K562 (cell line): ENCODE data around the gene ILK. TPM values are rescaled to one million over a fixed set of nuclear protein-coding genes. Genes with fewer than 3 reads are reported as not detected.

ENCODE experiments used
- CBFA2T3 ChIP-seq: fragments of 450-650 bp; IDR thresholded peaks from 2 replicates; pipeline ENCODE4 v1.6.1; 2017
- CCNT2 ChIP-seq: IDR thresholded peaks from 2 replicates; pipeline ENCODE4 v1.6.1; 2011; ENCODE audit warnings: borderline replicate concordance, low read depth, mild to moderate bottlenecking, moderate library complexity, mixed read lengths, low read length; ENCODE audit not compliant: insufficient read length; ENCODE audit errors: extremely low read depth
- KLF1 ChIP-seq: fragments of 450-650 bp; IDR thresholded peaks from 2 replicates; pipeline ENCODE4 v1.6.1; 2016; ENCODE audit warnings: missing genetic modification characterization, missing compliant biosample characterization
- L3MBTL2 ChIP-seq: fragments of 450-650 bp; IDR thresholded peaks from 2 replicates; pipeline ENCODE4 v1.6.1; 2016; ENCODE audit warnings: mild to moderate bottlenecking, moderate library complexity
- MEF2D ChIP-seq: conservative IDR thresholded peaks from 2 replicates; pipeline ENCODE4 v1.6.1; 2016; ENCODE audit warnings: low read depth, missing genetic modification characterization, missing compliant biosample characterization
- MYNN ChIP-seq, 2 experiments: sonication (generic); formaldehyde crosslinking in 1 of 2; IDR thresholded peaks; 2 replicates each; pipeline versions ENCODE4 v1.5.0 to v1.6.1; 2016 to 2020; ENCODE audit warnings: antibody characterized with exemption in 1 of 2, missing genetic modification reagents in 1 of 2
- RBM14 ChIP-seq: fragments of 200-400 bp; formaldehyde crosslinking; IDR thresholded peaks from 2 replicates; pipeline ENCODE4 v1.6.1; 2018; ENCODE audit warnings: low read depth, mild to moderate bottlenecking, low read length, moderate library complexity, borderline replicate concordance; ENCODE audit not compliant: insufficient read depth
- SMAD2 ChIP-seq: fragments of 150-350 bp; IDR thresholded peaks from 2 replicates; pipeline ENCODE4 v1.6.1; 2014; ENCODE audit warnings: low read depth, mild to moderate bottlenecking, low read length
- SOX6 ChIP-seq: fragments of 450-650 bp; IDR thresholded peaks from 2 replicates; pipeline ENCODE4 v1.6.1; 2014; ENCODE audit warnings: mild to moderate bottlenecking
- SP1 ChIP-seq: sonication (generic); formaldehyde crosslinking; IDR thresholded peaks from 2 replicates; pipeline ENCODE4 v1.8.1; 2022; ENCODE audit warnings: mild to moderate bottlenecking, missing genetic modification reagents
- XRCC3 ChIP-seq: fragments of 450-650 bp; IDR thresholded peaks from 2 replicates; pipeline ENCODE4 v1.6.1; 2017; ENCODE audit warnings: mild to moderate bottlenecking, moderate library complexity
- ZFPM2 ChIP-seq: fragments of 250-450 bp; sonication (Bioruptor Pico); IDR thresholded peaks from 2 replicates; pipeline ENCODE4 v1.5.1; 2022; ENCODE audit warnings: mild to moderate bottlenecking
- ZKSCAN8 ChIP-seq: fragments of 200-800 bp; sonication (Bioruptor generic); IDR thresholded peaks from 2 replicates; pipeline ENCODE4 v1.6.1; 2016; ENCODE audit warnings: missing genetic modification characterization, missing compliant biosample characterization
- ZNF134 ChIP-seq: fragments of 250-450 bp; sonication (Bioruptor Pico); conservative IDR thresholded peaks from 2 replicates; pipeline ENCODE4 v1.4.0; 2020
- ZNF239 ChIP-seq: fragments of 250-450 bp; sonication (Bioruptor Pico); IDR thresholded peaks from 2 replicates; pipeline ENCODE4 v1.4.0; 2020; ENCODE audit warnings: mild to moderate bottlenecking
- ZNF644 ChIP-seq: fragments of 200-800 bp; sonication (Bioruptor generic); IDR thresholded peaks from 2 replicates; pipeline ENCODE4 v1.6.1; 2016; ENCODE audit warnings: low read depth, missing genetic modification characterization, missing compliant biosample characterization
- polyA plus RNA-seq, 8 experiments: library from polyadenylated mRNA; depleted of rRNA in 4 of 8; stranded (reverse) in 5 of 8; unstranded in 3 of 8; fragments of >200 nt; fragmentation: Nextera tagmentation in 2 of 8; fragmentation: Illumina TruSeq in 1 of 8; extraction: Ambion mirVana in 2 of 8; extraction: Trizol in 1 of 8; gene quantifications; 2 replicates each; pipeline versions ENCODE4 v1.2.1 to v1.2.3, GENCODE V29; 2011 to 2014; ENCODE audit warnings: inconsistent platforms in 1 of 8, missing spikeins in 1 of 8
- total RNA-seq, 7 experiments: library from RNA; depleted of rRNA in 6 of 7; stranded (reverse); fragments of >200 nt in 6 of 7; fragmentation: Illumina TruSeq in 2 of 7; extraction: Trizol in 2 of 7; gene quantifications; 2 replicates each; pipeline versions ENCODE4 v1.2.1 to v1.2.3, GENCODE V29; 2011 to 2021; ENCODE audit warnings: low replicate concordance in 1 of 7
- TF ChIP-seq, protein P1 (sequence below): fragments of 450-650 bp; formaldehyde crosslinking; IDR thresholded peaks from 2 replicates; pipeline ENCODE4 v1.4.0; 2022; ENCODE audit warnings: missing genetic modification characterization
- TF ChIP-seq, protein P2 (sequence below), 3 experiments: IDR thresholded peaks in 2 of 3; conservative IDR thresholded peaks in 1 of 3; 2 replicates each; pipeline ENCODE4 v1.5.1; 2011 to 2012; ENCODE audit warnings: low read length in 3 of 3, mild to moderate bottlenecking in 3 of 3, control low read depth in 2 of 3, improper control_type of control experiment in 1 of 3, inconsistent platforms in 1 of 3, low read depth in 1 of 3, mixed read lengths in 1 of 3, moderate library complexity in 1 of 3; ENCODE audit not compliant: insufficient read depth in 2 of 3
- TF ChIP-seq, protein P3 (sequence below): sonication (generic); formaldehyde crosslinking; IDR thresholded peaks from 2 replicates; pipeline ENCODE4 v1.9.0; 2022; ENCODE audit warnings: mild to moderate bottlenecking, missing genetic modification reagents

Gene ILK
- total and polyA plus RNA-seq, 9 of the 15 experiments (the other 6 are each of a cell fraction or from before 2014, with no cell fraction given), result 43.3 to 95.9 (median 58.9) TPM

DNA sequence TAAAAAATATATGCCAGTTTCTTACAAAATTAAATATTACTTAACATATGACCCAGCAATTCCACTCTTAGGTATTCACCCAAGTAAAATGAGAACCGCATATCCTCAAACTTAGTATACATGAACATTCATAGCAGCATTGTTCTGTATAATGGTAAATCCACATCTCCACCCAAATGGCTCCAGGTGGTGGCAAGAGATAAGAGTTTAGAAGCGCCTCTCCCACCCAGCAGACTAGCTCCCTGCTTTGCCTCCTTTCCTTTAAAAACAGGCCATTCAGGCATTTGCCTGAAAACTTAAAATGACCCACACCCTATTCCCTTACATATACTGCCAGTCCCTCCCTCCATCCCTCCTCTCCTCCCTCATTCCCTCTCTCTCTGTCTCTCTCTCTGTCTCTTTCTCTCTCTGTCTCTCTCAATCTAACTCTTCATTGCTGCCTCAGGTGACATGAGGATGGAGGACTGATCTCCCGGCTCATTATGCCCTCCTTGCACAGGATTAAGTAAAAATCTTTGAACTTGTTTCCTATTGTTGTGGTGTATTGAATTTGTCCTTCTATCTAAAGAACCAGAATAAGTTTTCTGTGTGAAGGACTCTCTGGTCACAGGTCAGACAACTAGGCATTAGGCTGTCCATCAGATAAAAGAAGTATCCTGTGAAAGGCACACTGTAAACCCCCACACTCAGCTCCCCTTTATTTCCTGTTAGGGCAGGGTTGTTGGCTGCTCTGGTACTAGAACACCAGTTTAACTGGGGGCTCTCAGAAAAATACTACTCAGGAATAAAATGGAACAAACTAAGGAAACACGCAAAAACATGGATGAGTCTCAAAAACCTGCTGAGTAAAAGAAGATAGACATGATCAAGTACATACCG lies 48.5 kb upstream of the ILK start (continued):
- TF ChIP-seq RBM14 (no peak), ZNF134 (CRISPR knock-in tag) (no peak), KLF1 (tag) (peak; percentile 86), XRCC3 (no peak), SOX6 (peak; percentile 99), CBFA2T3 (peak; percentile 94), ZNF644 (tag) (no peak), SP1 (CRISPR knock-in tag) (0 out of 2 replicates have a peak, but pooled peaks have one; percentile 21), MEF2D (tag) (no peak), ZFPM2 (CRISPR knock-in tag) (no peak), MYNN (IDR thresholded peaks at IDR 0.05) (no peak), MYNN (CRISPR knock-in tag; IDR thresholded peaks at IDR 0.05) (no peak), L3MBTL2 (peak; percentile 19; the same call in 1 of the 2 replicates), ZNF239 (CRISPR knock-in tag) (no peak), SMAD2 (no peak), CCNT2 (peak; percentile 43), ZKSCAN8 (CRISPR knock-in tag) (peak; percentile 37)
- TF ChIP-seq, protein P1, sequence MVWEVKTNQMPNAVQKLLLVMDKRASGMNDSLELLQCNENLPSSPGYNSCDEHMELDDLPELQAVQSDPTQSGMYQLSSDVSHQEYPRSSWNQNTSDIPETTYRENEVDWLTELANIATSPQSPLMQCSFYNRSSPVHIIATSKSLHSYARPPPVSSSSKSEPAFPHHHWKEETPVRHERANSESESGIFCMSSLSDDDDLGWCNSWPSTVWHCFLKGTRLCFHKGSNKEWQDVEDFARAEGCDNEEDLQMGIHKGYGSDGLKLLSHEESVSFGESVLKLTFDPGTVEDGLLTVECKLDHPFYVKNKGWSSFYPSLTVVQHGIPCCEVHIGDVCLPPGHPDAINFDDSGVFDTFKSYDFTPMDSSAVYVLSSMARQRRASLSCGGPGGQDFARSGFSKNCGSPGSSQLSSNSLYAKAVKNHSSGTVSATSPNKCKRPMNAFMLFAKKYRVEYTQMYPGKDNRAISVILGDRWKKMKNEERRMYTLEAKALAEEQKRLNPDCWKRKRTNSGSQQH (CRISPR knock-in tag), result peak; percentile 36; the same call in 1 of the 2 replicates
- TF ChIP-seq, protein P2, sequence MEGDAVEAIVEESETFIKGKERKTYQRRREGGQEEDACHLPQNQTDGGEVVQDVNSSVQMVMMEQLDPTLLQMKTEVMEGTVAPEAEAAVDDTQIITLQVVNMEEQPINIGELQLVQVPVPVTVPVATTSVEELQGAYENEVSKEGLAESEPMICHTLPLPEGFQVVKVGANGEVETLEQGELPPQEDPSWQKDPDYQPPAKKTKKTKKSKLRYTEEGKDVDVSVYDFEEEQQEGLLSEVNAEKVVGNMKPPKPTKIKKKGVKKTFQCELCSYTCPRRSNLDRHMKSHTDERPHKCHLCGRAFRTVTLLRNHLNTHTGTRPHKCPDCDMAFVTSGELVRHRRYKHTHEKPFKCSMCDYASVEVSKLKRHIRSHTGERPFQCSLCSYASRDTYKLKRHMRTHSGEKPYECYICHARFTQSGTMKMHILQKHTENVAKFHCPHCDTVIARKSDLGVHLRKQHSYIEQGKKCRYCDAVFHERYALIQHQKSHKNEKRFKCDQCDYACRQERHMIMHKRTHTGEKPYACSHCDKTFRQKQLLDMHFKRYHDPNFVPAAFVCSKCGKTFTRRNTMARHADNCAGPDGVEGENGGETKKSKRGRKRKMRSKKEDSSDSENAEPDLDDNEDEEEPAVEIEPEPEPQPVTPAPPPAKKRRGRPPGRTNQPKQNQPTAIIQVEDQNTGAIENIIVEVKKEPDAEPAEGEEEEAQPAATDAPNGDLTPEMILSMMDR (IDR thresholded peaks at IDR 0.05 in 2 of 3, conservative IDR thresholded peaks at IDR 0.05 in 1 of 3; ENCODE audit: insufficient read depth in 2 of 3, low read depth in 1 of 3, low read length in 3 of 3), result 0 out of 6 replicates have a peak, but pooled peaks of 1 of the 3 experiments have one; percentile 16
- TF ChIP-seq, protein P3, sequence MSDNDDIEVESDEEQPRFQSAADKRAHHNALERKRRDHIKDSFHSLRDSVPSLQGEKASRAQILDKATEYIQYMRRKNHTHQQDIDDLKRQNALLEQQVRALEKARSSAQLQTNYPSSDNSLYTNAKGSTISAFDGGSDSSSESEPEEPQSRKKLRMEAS (CRISPR knock-in tag), result no peak
- TF ChIP-seq, all 486 proteins: peak for 119
